Astrocyte of the cerebellum (primary cell): ENCODE results near the gene RBP5.

Source experiments
- DNase-seq: peaks from one replicate; pipeline ENCODE4 v3.0.0-alpha.2; 2011; ENCODE audit warnings: low read depth
- H3K4me3 ChIP-seq: 2 replicates; pipeline ENCODE4 v1.5.1; 2011; ENCODE audit warnings: mild to moderate bottlenecking, low read depth, low read length, moderate library complexity
- in situ Hi-C: cut with HindIII; loops from 2 replicates; pipeline ENCODE4 v1.10.0; 2017; ENCODE audit warnings: low sequenced_read_pairs
- TF ChIP-seq, protein P1 (sequence below): IDR thresholded peaks from 2 replicates; pipeline ENCODE4 v1.5.1; 2012; ENCODE audit warnings: low read length, low read depth, moderate library complexity, mild to moderate bottlenecking; ENCODE audit errors: missing control alignments

RBP5 gene

GRCh38 chr12:7114008-7114407, 14.7 kb downstream of the RBP5 start:
- TF ChIP-seq, protein P1, sequence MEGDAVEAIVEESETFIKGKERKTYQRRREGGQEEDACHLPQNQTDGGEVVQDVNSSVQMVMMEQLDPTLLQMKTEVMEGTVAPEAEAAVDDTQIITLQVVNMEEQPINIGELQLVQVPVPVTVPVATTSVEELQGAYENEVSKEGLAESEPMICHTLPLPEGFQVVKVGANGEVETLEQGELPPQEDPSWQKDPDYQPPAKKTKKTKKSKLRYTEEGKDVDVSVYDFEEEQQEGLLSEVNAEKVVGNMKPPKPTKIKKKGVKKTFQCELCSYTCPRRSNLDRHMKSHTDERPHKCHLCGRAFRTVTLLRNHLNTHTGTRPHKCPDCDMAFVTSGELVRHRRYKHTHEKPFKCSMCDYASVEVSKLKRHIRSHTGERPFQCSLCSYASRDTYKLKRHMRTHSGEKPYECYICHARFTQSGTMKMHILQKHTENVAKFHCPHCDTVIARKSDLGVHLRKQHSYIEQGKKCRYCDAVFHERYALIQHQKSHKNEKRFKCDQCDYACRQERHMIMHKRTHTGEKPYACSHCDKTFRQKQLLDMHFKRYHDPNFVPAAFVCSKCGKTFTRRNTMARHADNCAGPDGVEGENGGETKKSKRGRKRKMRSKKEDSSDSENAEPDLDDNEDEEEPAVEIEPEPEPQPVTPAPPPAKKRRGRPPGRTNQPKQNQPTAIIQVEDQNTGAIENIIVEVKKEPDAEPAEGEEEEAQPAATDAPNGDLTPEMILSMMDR, result no peak
- no peak overlapping the region for H3K4me3 ChIP-seq
- DNase-seq, result no peak
- in situ Hi-C loops, result no loop called here

GRCh38 chr12:7113389-7113871, 15.3 kb downstream of the RBP5 start:
- DNase-seq, result no peak
- TF ChIP-seq, protein P1, result peak; percentile 86
- no peak overlapping the region for H3K4me3 ChIP-seq
- in situ Hi-C loops, result no loop called here

- in situ Hi-C loops, result no loop called here
- DNase-seq, result no peak
- H3K4me3 ChIP-seq, result no peak overlapping the region
- TF ChIP-seq, protein P1, result no peak
These were observed 16.6 kb downstream of the RBP5 start for GRCh38 chr12:7112041-7112440.

GRCh38 chr12:7110661-7111060, 18.0 kb downstream of the RBP5 start:
- no peak overlapping the region for H3K4me3 ChIP-seq
- TF ChIP-seq, protein P1, result no peak
- DNase-seq, result no peak
- in situ Hi-C loops, result no loop called here

DNA sequence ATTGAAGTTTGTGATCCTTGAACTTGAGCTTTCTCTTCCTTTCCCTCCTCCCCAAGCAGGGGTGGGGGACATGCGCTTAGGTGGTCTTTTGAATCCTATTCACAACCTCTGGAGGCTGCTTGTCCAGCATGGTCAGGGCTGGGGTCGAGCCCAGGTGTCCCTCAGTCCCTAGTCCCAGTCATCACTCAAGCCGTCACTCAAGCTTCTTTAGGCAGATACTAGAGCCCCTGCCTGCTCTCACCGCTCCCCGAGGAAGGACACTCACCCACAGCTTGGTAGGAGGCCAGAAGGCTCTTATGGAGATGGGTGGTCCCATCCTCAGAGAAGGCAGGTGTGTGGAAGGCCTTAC, 19.1 kb downstream of the RBP5 start:
- no peak for DNase-seq
- H3K4me3 ChIP-seq, result peak overlapping the region; percentile 61
- in situ Hi-C loops, result loop anchor here (5.0 kb wide), 1 partner anchor 52 kb away; no protein-coding TSS in a partner anchor
- TF ChIP-seq, protein P1, result no peak

- peak; percentile 57 for DNase-seq
- H3K4me3 ChIP-seq, result peak within 1 kb of the TSS; percentile 61
- TF ChIP-seq, protein P1, result peak; percentile 99
- in situ Hi-C loops, result loop anchor here (5.0 kb wide), 1 partner anchor 52 kb away; no protein-coding TSS in a partner anchor
These were observed 19.7 kb downstream of the RBP5 start, which contains the start of gene C1RL for GRCh38 chr12:7108796-7109571. Gene C1RL, minus strand, starts transcription at chr12:7109214. Its CDS starts 34 bp downstream, at chr12:7109180.
